ENCODE measurements around the gene AOC3.
"Not testable (repeated sequence)": the region's sequence is repeated elsewhere in the genome, so short reads cannot be mapped to it uniquely, and the experiment has no call there.

DNA sequence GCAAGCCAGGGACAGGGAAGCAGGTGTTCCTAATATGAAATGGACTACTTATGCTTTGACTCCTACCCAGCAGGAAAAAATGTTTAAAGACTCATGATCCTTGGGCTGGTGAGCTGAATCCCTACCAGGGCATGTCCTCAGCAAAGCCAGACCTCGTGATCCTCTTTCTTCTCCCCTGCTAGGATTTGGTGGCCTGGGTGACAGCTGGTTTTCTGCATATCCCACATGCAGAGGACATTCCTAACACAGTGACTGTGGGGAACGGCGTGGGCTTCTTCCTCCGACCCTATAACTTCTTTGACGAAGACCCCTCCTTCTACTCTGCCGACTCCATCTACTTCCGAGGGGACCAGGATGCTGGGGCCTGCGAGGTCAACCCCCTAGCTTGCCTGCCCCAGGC lies 5.1 kb downstream of the AOC3 start:
- not testable (repeated sequence) for TF ChIP-seq POLR2A, CTCF (IDR thresholded peaks at IDR 0.05)

All from esophagus squamous epithelium (tissue), 4 donors.